HG03103 (cell line): ENCODE results near the gene JSRP1.
"Not testable (repeated sequence)": the region's sequence is repeated elsewhere in the genome, so short reads cannot be mapped to it uniquely, and the experiment has no call there.

Experiments used
- ATAC-seq: cut with Tn5 transposase; IDR thresholded peaks from one replicate; pipeline ENCODE4 v1.9.1; 2021; ENCODE audit warnings: low read depth; ENCODE audit not compliant: unreplicated experiment

JSRP1 gene

GRCh38 chr19:2282862-2283237, 26.6 kb upstream of the JSRP1 start:
- no peak for ATAC-seq

GRCh38 chr19:2282062-2282861, 26.0 kb upstream of the JSRP1 start, which contains the start of gene PEAK3:
TSS of gene PEAK3 (minus strand) at chr19:2282175. CDS start at chr19:2280931, 1,244 bp downstream.
- no peak for ATAC-seq

GRCh38 chr19:2281265-2282061, 25.2 kb upstream of the JSRP1 start:
- ATAC-seq = not testable (repeated sequence)

GRCh38 chr19:2280633-2281264, 24.5 kb upstream of the JSRP1 start:
- ATAC-seq = no peak

GRCh38 chr19:2278459-2279158, 22.4 kb upstream of the JSRP1 start:
- no peak for ATAC-seq

GRCh38 chr19:2277138-2277537, 20.9 kb upstream of the JSRP1 start:
- ATAC-seq = no peak

GRCh38 chr19:2276429-2276986, 20.3 kb upstream of the JSRP1 start:
- no peak for ATAC-seq

- ATAC-seq = no peak
Observed at GRCh38 chr19:2275588-2276428, 19.6 kb upstream of the JSRP1 start.

- no peak for ATAC-seq
Observed at GRCh38 chr19:2274931-2275535, 18.8 kb upstream of the JSRP1 start.

GRCh38 chr19:2274185-2274711, 18.0 kb upstream of the JSRP1 start:
- ATAC-seq = no peak

GRCh38 chr19:2273356-2274184, 17.4 kb upstream of the JSRP1 start:
- ATAC-seq = no peak

- no peak for ATAC-seq
Observed at GRCh38 chr19:2271234-2272103, 15.3 kb upstream of the JSRP1 start.

- no peak for ATAC-seq
Observed at GRCh38 chr19:2270423-2271233, 14.4 kb upstream of the JSRP1 start.

- no peak for ATAC-seq
Observed at GRCh38 chr19:2270157-2270422, 13.9 kb upstream of the JSRP1 start.

- no peak for ATAC-seq
Observed at GRCh38 chr19:2269244-2270156, 13.3 kb upstream of the JSRP1 start.
